K562 (cell line): ENCODE measurements around the gene DMAC2. TPM values are rescaled to one million over a fixed set of nuclear protein-coding genes. Genes with fewer than 3 reads are reported as not detected.

Experiments used
- ETS2 ChIP-seq: IDR thresholded peaks from 2 replicates; pipeline ENCODE4 v1.6.1; 2016; ENCODE audit warnings: borderline replicate concordance, missing genetic modification characterization, mild to moderate bottlenecking, moderate library complexity, missing compliant biosample characterization; ENCODE audit not compliant: poor library complexity, severe bottlenecking
- HEY1 ChIP-seq: fragments of 250-450 bp; sonication (Bioruptor Pico); IDR thresholded peaks from 2 replicates; pipeline ENCODE4 v1.5.0; 2020; ENCODE audit warnings: mild to moderate bottlenecking, moderate library complexity, borderline replicate concordance
- ZBTB34 ChIP-seq: fragments of 250-450 bp; sonication (Bioruptor Pico); IDR thresholded peaks from 2 replicates; pipeline ENCODE4 v1.8.0; 2021; ENCODE audit warnings: mild to moderate bottlenecking, moderate library complexity
- polyA plus RNA-seq, 8 experiments: library from polyadenylated mRNA; depleted of rRNA in 4 of 8; stranded (reverse) in 5 of 8; unstranded in 3 of 8; fragments of >200 nt; fragmentation: Nextera tagmentation in 2 of 8; fragmentation: Illumina TruSeq in 1 of 8; extraction: Ambion mirVana in 2 of 8; extraction: Trizol in 1 of 8; gene quantifications; 2 replicates each; pipeline versions ENCODE4 v1.2.1 to v1.2.3, GENCODE V29; 2011 to 2014; ENCODE audit warnings: inconsistent platforms in 1 of 8, missing spikeins in 1 of 8
- total RNA-seq, 7 experiments: library from RNA; depleted of rRNA in 6 of 7; stranded (reverse); fragments of >200 nt in 6 of 7; fragmentation: Illumina TruSeq in 2 of 7; extraction: Trizol in 2 of 7; gene quantifications; 2 replicates each; pipeline versions ENCODE4 v1.2.1 to v1.2.3, GENCODE V29; 2011 to 2021; ENCODE audit warnings: low replicate concordance in 1 of 7
- TF ChIP-seq, protein P1 (sequence below): fragments of 250-450 bp; sonication (Bioruptor Pico); IDR thresholded peaks from 2 replicates; pipeline ENCODE4 v1.4.0; 2020; ENCODE audit warnings: mild to moderate bottlenecking, moderate library complexity
- TF ChIP-seq, protein P2 (sequence below): fragments of 450-650 bp; IDR thresholded peaks from 2 replicates; pipeline ENCODE4 v1.6.1; 2016; ENCODE audit warnings: low read depth

The DMAC2 gene
- total and polyA plus RNA-seq, 9 of the 15 experiments (the other 6 are each of a cell fraction or from before 2014, with no cell fraction given), result 12.9 to 61.2 (median 43.1) TPM

GRCh38 chr19:41425174-41426115 lies 14.3 kb downstream of the DMAC2 start (continued):
- TF ChIP-seq, protein P1, sequence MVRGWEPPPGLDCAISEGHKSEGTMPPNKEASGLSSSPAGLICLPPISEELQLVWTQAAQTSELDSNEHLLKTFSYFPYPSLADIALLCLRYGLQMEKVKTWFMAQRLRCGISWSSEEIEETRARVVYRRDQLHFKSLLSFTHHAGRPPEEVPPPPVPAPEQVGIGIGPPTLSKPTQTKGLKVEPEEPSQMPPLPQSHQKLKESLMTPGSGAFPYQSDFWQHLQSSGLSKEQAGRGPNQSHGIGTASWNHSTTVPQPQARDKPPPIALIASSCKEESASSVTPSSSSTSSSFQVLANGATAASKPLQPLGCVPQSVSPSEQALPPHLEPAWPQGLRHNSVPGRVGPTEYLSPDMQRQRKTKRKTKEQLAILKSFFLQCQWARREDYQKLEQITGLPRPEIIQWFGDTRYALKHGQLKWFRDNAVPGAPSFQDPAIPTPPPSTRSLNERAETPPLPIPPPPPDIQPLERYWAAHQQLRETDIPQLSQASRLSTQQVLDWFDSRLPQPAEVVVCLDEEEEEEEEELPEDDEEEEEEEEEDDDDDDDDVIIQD, result no peak
- TF ChIP-seq, protein P2, sequence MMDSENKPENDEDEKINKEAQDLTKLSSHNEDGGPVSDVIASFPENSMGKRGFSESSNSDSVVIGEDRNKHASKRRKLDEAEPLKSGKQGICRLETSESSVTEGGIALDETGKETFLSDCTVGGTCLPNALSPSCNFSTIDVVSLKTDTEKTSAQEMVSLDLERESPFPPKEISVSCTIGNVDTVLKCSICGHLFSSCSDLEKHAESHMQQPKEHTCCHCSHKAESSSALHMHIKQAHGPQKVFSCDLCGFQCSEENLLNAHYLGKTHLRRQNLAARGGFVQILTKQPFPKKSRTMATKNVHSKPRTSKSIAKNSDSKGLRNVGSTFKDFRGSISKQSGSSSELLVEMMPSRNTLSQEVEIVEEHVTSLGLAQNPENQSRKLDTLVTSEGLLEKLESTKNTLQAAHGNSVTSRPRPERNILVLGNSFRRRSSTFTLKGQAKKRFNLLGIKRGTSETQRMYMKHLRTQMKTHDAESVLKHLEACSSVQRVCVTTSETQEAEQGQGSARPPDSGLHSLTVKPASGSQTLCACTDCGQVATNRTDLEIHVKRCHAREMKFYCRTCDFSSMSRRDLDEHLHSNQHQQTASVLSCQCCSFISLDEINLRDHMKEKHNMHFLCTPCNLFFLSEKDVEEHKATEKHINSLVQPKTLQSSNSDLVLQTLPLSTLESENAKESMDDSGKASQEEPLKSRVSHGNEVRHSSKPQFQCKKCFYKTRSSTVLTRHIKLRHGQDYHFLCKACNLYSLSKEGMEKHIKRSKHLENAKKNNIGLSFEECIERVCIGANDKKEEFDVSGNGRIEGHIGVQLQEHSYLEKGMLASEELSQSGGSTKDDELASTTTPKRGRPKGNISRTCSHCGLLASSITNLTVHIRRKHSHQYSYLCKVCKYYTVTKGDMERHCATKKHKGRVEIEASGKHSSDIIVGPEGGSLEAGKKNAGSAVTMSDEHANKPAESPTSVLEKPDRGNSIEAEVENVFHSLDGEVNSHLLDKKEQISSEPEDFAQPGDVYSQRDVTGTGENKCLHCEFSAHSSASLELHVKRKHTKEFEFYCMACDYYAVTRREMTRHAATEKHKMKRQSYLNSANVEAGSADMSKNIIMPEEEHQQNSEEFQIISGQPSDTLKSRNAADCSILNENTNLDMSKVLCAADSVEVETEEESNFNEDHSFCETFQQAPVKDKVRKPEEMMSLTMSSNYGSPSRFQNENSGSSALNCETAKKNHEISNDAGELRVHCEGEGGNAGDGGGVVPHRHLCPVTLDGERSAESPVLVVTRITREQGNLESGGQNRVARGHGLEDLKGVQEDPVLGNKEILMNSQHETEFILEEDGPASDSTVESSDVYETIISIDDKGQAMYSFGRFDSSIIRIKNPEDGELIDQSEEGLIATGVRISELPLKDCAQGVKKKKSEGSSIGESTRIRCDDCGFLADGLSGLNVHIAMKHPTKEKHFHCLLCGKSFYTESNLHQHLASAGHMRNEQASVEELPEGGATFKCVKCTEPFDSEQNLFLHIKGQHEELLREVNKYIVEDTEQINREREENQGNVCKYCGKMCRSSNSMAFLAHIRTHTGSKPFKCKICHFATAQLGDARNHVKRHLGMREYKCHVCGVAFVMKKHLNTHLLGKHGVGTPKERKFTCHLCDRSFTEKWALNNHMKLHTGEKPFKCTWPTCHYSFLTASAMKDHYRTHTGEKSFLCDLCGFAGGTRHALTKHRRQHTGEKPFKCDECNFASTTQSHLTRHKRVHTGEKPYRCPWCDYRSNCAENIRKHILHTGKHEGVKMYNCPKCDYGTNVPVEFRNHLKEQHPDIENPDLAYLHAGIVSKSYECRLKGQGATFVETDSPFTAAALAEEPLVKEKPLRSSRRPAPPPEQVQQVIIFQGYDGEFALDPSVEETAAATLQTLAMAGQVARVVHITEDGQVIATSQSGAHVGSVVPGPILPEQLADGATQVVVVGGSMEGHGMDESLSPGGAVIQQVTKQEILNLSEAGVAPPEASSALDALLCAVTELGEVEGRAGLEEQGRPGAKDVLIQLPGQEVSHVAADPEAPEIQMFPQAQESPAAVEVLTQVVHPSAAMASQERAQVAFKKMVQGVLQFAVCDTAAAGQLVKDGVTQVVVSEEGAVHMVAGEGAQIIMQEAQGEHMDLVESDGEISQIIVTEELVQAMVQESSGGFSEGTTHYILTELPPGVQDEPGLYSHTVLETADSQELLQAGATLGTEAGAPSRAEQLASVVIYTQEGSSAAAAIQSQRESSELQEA, result no peak
- TF ChIP-seq ZBTB34 (CRISPR knock-in tag) (no peak), HEY1 (no peak), ETS2 (tag) (no peak)
